GM13976 (cell line): ENCODE results near the gene ELMO3.

Experiments
- DNase-seq: peaks from one replicate; pipeline ENCODE4 v3.0.0; 2012; ENCODE audit warnings: low spot score
- in situ Hi-C: fragments of 300-500 bp; cut with MboI; formaldehyde crosslinking; loops from one replicate; pipeline ENCODE4 v1.12.0; 2022; ENCODE audit warnings: low sequenced_read_pairs, mixed read lengths, inconsistent platforms; ENCODE audit not compliant: unreplicated experiment
- TF ChIP-seq, protein P1 (sequence below): IDR thresholded peaks from 2 replicates; pipeline ENCODE4 v1.5.1; 2012; ENCODE audit warnings: borderline replicate concordance, mild to moderate bottlenecking; ENCODE audit not compliant: insufficient read depth; ENCODE audit errors: extremely low read depth, missing control alignments, control extremely low read depth

The ELMO3 gene

DNA sequence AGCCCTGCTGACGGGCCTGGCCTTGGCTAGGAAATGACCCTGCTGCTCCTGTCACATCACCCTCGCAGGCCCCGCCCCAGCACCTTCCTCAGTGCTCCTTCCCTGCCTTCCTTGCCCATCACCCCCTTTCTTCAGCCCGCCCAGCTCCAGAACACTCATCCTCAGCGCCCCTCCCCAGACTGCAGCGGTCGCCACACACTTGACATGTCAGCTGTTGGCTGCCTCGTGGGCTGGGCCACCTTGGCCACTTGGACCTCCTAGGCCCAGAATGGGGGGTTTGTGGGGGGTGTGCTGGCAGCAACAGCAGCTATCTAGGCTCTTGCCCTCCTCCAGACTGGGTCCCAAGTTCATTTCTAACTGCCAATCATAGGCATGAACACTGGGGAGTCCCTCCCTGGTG is 10.6 kb downstream of the ELMO3 start:
- in situ Hi-C loops = no loop called here
- TF ChIP-seq, protein P1, sequence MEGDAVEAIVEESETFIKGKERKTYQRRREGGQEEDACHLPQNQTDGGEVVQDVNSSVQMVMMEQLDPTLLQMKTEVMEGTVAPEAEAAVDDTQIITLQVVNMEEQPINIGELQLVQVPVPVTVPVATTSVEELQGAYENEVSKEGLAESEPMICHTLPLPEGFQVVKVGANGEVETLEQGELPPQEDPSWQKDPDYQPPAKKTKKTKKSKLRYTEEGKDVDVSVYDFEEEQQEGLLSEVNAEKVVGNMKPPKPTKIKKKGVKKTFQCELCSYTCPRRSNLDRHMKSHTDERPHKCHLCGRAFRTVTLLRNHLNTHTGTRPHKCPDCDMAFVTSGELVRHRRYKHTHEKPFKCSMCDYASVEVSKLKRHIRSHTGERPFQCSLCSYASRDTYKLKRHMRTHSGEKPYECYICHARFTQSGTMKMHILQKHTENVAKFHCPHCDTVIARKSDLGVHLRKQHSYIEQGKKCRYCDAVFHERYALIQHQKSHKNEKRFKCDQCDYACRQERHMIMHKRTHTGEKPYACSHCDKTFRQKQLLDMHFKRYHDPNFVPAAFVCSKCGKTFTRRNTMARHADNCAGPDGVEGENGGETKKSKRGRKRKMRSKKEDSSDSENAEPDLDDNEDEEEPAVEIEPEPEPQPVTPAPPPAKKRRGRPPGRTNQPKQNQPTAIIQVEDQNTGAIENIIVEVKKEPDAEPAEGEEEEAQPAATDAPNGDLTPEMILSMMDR = no peak
- DNase-seq = peak; percentile 24

DNA sequence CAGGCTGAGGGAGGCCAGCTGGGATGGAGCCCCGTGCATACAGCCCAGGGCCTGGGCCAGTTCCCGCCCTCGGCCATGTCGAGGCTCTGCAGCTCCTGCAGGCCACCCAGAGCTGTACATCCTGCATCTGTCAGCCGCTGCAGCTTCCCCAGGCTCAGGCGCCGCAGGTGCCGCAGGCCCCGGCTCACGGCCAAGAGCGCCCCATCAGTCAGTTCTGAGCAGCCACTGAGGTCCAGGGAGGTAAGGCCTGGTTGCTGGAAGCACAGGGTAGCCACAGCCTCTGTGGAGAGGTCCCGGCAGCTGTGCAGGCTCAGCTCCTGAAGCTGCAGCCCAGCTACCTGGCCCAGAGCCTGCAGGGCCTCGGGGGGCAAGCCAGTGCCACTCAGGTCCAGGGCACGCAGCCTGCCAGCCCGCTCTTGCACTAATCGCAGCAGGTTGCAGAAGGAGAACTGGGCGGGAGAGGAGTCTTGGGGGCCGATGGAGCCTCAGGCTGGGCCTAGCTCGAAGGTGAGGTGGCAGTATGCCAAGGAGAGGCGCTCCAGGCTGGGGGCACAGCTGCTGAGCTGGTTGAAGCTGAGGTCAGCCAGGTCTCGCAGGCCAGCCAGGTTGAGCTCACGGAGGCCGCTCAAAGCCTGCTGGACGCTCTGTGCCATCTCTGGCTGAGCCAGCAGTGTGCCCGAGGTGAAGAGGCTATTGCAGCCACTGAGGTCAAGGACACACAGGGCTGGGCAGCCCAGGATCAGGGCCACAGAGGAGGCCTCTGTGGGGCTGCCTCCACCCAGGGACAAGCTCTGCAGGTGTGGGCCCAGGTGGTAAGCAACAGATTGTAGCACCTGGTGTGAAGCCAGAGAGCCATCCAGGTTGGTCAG is 11.4 kb downstream of the ELMO3 start:
- DNase-seq = no peak
- TF ChIP-seq, protein P1 = no peak
- in situ Hi-C loops = no loop called here

DNA sequence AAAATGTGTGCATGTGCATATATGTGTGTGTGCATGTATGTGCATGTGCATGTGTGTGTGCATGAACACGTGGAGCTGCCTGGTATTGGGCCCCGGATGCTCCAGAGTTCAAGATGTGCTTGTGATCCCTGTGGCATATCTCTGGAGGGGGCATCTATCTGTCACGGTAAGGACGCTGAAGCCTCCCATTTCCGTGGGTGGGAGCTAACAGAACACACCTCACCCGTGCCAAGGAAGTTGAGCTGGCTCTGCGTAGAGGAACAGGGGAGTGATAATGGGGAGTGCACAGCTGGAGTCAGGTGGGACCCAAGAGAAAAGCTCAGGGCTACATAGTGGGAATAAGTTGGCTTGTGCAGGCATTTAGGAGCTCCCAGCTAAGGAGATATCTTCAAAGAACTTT is 12.7 kb downstream of the ELMO3 start:
- TF ChIP-seq, protein P1 = no peak
- DNase-seq = no peak
- in situ Hi-C loops = no loop called here

DNA sequence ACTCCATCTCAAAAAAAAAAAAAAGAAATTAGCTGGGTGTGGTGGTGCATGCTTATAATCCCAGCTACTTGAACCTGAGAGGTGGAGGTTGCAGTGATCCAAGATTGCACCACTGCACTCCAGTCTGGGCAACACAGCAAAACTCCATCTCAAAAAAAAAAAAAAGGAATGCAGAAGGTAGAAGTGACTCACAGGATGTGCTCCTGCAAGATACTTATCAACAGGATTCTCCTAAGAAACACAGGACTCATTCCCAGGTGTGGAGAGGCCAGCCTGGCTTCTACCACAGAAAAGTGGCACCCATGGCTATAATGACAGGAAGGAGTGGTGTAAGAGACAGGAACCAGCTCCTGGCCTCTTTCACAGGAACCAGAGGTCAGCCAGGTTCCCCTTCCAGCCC is 13.8 kb downstream of the ELMO3 start:
- TF ChIP-seq, protein P1 = no peak
- no peak for DNase-seq
- in situ Hi-C loops = no loop called here

DNA sequence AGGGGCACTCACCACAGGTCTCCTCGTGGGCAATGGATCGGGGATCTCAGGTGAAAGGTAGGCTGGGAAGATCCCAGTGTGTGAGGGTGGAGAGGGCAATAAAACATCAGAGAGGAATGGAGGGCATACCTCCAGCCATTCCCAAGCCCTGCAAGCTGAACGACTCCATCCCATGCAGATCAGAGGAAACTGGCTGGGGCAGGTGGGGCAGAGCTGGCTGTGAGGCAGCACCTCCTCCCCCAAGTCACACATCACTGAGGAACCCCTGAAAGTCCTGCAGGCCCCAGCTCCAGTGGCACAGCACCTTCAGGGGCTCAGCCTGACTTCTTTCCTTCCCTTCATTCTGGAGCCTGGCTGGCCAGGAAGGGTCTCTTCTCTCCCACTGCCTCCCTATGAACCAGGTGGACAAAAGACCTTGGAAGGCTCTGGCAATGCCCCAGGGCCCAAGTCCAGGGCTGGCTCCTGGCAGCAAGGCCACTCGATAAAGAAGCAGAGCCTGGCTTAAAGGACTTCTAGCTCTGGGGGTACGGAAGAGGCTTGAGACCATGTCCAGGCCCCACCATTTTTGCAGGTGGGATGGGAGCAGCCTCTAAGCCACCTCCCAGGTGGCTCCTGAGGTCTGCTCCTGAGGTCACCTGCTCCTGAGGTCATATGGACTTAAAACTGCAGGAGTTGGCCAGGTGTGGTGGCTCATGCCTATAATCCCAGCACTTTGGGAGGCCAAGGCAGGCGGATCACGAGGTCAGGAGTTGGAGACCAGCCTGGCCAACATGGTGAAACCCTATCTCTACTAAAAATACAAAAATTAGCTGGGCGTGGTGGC is 14.5 kb downstream of the ELMO3 start:
- TF ChIP-seq, protein P1 = no peak
- in situ Hi-C loops = no loop called here
- DNase-seq = no peak

DNA sequence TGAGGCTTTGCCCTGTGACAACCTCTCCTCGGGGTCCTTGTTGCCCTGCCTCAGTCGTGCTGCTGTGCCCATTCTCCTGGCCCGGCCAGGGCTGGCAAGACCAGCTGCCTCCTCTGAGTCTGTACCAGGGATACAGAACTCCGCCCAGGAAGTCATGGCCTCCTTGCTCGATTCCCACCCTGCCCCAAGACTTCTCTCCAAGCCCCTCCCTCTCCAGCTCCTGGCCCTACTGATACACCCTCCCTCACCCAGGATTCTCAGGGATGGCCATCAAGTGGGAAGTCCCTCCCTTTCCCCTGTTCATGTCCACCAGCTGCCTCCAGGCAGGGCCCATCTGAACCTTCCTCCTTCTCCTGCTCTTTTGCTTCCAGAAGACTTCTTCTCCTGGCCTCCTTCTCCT is 16.8 kb downstream of the ELMO3 start:
- in situ Hi-C loops = no loop called here
- DNase-seq = no peak
- TF ChIP-seq, protein P1 = no peak
